ENCODE results near the gene RNGTT. TPM values are rescaled to one million over a fixed set of nuclear protein-coding genes. Genes with fewer than 3 reads are reported as not detected.
"Not testable (repeated sequence)": the region's sequence is repeated elsewhere in the genome, so short reads cannot be mapped to it uniquely, and the experiment has no call there.

Gene RNGTT
- total and polyA plus RNA-seq, 12 donors: 3.1 to 10.9 (median 8.6) TPM

DNA sequence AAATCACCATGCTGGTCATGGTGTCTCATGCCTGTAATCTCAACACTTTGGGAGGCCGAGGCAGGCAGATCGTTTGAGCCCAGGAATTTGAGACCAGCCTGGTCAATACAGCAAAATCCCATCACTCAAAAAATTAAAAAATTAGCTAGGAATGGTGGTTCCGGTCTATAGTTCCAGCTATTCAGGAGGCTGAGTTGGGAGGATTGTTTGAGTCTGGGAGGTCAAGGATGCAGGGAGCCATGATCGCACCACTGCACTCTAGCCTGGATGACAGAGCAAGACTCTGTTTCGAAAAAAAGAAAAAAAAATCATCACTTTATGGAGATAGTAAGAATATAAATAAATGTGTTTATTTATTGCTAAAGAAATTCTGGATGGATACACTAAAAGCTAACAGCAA lies 124.1 kb downstream of the RNGTT start:
- Histone ChIP-seq H3K4me1 (peaks cover 0 to 11% (median 0%) of the 10 kb centered on the region in 9 donors), H3K36me3 (peaks cover 0 to 16% (median 0%) of the 10 kb centered on the region in 9 donors), H3K4me3 (no peak overlapping the region), H3K27me3 (no peaks in the 10 kb centered on the region), H3K9me3 (peaks cover 0 to 30% (median 0%) of the 10 kb centered on the region in 11 donors), H3K27ac (no peak overlapping the region)
- WGBS, 2 donors: 97 to 98% methylated on average over 5 of the region's 5 CpGs
- intact Hi-C loops (cut with DNase I): no loop called here
- DNase-seq (no peak), ATAC-seq (no peak)
- TF ChIP-seq, protein P1, sequence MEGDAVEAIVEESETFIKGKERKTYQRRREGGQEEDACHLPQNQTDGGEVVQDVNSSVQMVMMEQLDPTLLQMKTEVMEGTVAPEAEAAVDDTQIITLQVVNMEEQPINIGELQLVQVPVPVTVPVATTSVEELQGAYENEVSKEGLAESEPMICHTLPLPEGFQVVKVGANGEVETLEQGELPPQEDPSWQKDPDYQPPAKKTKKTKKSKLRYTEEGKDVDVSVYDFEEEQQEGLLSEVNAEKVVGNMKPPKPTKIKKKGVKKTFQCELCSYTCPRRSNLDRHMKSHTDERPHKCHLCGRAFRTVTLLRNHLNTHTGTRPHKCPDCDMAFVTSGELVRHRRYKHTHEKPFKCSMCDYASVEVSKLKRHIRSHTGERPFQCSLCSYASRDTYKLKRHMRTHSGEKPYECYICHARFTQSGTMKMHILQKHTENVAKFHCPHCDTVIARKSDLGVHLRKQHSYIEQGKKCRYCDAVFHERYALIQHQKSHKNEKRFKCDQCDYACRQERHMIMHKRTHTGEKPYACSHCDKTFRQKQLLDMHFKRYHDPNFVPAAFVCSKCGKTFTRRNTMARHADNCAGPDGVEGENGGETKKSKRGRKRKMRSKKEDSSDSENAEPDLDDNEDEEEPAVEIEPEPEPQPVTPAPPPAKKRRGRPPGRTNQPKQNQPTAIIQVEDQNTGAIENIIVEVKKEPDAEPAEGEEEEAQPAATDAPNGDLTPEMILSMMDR (IDR thresholded peaks at IDR 0.05): no peak

DNA sequence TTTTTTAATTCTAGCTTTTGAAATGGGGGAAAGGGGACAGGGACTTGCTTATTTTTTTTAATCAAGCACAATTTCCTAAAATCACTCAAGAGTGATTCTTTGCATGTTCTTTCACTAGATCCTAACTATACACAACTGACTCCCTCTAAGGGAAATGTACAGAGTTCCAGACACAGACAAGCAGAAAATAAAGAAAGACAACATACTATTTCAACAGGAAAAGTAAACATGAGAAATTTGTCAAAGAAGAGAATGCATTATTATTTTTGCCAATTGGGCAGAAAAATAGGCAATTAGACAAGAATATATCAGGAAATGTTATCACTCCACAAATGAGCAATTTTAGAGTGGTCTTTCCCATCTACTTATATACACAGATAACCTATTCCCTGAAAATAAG lies 128.2 kb downstream of the RNGTT start:
- TF ChIP-seq, protein P1 (IDR thresholded peaks at IDR 0.05): no peak
- intact Hi-C loops (cut with DNase I): no loop called here
- DNase-seq (no peak), ATAC-seq (no peak)
- Histone ChIP-seq H3K4me1 (peaks cover 0 to under 1% (median 0%) of the 10 kb centered on the region in 9 donors), H3K4me3 (no peak overlapping the region), H3K27ac (no peak overlapping the region), H3K9me3 (peaks cover 0 to 59% (median 3%) of the 10 kb centered on the region in 11 donors), H3K27me3 (no peaks in the 10 kb centered on the region), H3K36me3 (peaks cover 0 to 16% (median 0%) of the 10 kb centered on the region in 9 donors)

DNA sequence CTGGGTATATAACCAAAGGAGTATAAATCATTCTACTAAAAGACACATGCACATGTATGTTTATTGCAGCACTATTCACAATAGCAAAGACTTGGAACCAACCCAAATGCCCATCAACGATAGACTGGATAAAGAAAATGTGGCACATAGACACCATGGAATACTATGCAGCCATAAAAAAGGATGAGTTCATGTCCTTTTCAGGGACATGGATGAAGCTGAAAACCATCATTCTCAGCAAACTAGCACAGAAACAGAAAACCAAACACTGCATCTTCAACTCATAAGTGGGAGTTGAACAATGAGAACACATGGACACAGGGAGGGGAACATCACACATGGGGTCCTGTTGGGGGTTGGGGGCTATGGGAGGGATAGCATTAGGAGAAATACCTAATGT lies 130.3 kb downstream of the RNGTT start:
- H3K27me3 ChIP-seq; H3K4me3 ChIP-seq; intact Hi-C loops (cut with DNase I); DNase-seq; H3K27ac ChIP-seq; ATAC-seq; H3K4me1 ChIP-seq: not testable (repeated sequence)
- Histone ChIP-seq H3K9me3 (peaks cover 0 to 65% (median 3%) of the 10 kb centered on the region in 11 donors), H3K36me3 (peaks cover 0 to 16% (median 0%) of the 10 kb centered on the region in 9 donors)
- 93 to 95% methylated on average over 1 of the region's 1 CpG for WGBS, 2 donors

DNA sequence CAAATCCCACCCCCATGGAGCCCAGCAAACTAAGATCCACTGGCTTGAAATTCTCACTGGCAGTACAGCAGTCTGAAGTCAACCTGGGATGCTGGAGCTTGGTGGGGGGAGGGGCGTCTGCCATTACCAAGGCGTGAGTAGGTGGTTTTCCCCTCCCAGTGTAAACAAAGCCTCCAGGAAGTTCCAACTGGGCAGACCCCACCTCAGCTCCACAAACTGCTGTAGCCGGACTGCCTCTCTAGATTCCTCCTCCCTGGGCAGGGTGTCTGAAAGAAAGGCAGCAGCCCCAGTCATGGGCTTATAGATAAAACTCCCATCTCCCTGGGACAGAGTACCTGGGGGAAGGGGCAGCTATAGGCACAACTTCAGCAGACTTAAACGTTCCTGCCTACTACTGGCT lies 135.8 kb downstream of the RNGTT start:
- intact Hi-C loops (cut with DNase I); DNase-seq; H3K27ac ChIP-seq; H3K36me3 ChIP-seq; ATAC-seq; H3K4me3 ChIP-seq; H3K4me1 ChIP-seq; H3K27me3 ChIP-seq: not testable (repeated sequence)
- peaks cover 0 to 35% (median 0%) of the 10 kb centered on the region in 11 donors for H3K9me3 ChIP-seq
- 82 to 92% methylated on average over 4 of the region's 4 CpGs for WGBS, 2 donors

DNA sequence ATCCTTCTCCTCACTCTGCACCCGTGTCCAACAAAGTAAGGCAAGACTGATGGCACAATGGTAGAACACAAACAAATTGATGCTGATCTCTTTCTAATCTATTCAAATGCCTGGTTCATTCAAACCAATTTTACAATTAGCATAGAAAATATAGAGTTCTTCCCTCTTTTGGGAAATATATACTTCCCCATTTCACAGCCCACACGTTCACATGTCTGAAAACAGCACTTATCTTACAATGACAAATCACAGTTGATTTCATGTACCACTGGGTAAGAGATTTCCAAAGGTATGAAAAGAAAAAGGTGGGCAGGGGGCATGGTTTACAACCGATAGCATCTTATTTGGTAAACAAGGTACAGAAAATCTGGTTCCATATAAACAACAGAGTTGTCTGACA lies 137.6 kb downstream of the RNGTT start:
- 95 to 96% methylated on average over 3 of the region's 3 CpGs for WGBS, 2 donors
- no peaks in the 10 kb centered on the region for H3K27me3 ChIP-seq
- intact Hi-C loops (cut with DNase I): no loop called here
- no peak overlapping the region for H3K4me3 ChIP-seq
- no peaks in the 10 kb centered on the region for H3K4me1 ChIP-seq
- peaks cover 0 to 19% (median 0%) of the 10 kb centered on the region in 11 donors for H3K9me3 ChIP-seq
- no peak overlapping the region for H3K27ac ChIP-seq
- TF ChIP-seq, protein P1 (IDR thresholded peaks at IDR 0.05): no peak
- ATAC-seq: no peak
- no peaks in the 10 kb centered on the region for H3K36me3 ChIP-seq
- no peak for DNase-seq

All from heart right ventricle (tissue), 16 donors.